ENCODE data around the gene TTLL3.

GRCh38 chr3:9864200-9864927, 54.3 kb downstream of the TTLL3 start:
- TF ChIP-seq JUN (IDR thresholded peaks at IDR 0.05; ENCODE audit: borderline replicate concordance, insufficient read depth, insufficient read length, low read depth) (no peak), POLR2AphosphoS5 (IDR thresholded peaks at IDR 0.05; ENCODE audit: insufficient read depth, low read depth, low read length) (no peak), CTCF (IDR thresholded peaks at IDR 0.05; ENCODE audit: extremely low read depth in 1 of 2, insufficient read depth in 1 of 2, low read depth in 1 of 2, low read length in 2 of 2) (no peak), POLR2A (IDR thresholded peaks at IDR 0.05; ENCODE audit: low read depth, low read length) (no peak), MAX (IDR thresholded peaks at IDR 0.05; ENCODE audit: insufficient read depth, insufficient read length) (no peak), EZH2 (IDR thresholded peaks at IDR 0.05; ENCODE audit: borderline replicate concordance, low read depth, low read length, severe bottlenecking) (no peak), FOS (IDR thresholded peaks at IDR 0.05; ENCODE audit: borderline replicate concordance, insufficient read depth, low read length) (no peak)

Data from endothelial cell of umbilical vein (primary cell).